ENCODE measurements around the gene C18orf54. TPM values are rescaled to one million over a fixed set of nuclear protein-coding genes. Genes with fewer than 3 reads are reported as not detected.
A peak's percentile ranks its signal among the peaks of the same experiment; 100 is the strongest.

C18orf54 gene
- total RNA-seq, 3 donors from 2014 or later (not counting 1 experiment from before 2014, with no cell fraction given): 1.8 to 3.2 (median 2.0) TPM

- Histone ChIP-seq H3K36me3 (ENCODE audit: control insufficient read depth, insufficient read depth, low read length) (no peaks in the 10 kb centered on the region), H3K4me1 (ENCODE audit: control insufficient read depth, insufficient read depth, low read length) (no peaks in the 10 kb centered on the region), H3K4me3 (ENCODE audit: low read length) (no peak overlapping the region), H3K27me3 (ENCODE audit: control insufficient read depth, insufficient read depth, low read length) (no peaks in the 10 kb centered on the region), H3K27ac (ENCODE audit: low read length) (no peak overlapping the region), H3K9me3 (ENCODE audit: control insufficient read depth, insufficient read depth, low read length) (no peaks in the 10 kb centered on the region)
- Mint-ChIP-seq H3K27me3 (ENCODE audit: low read depth in 2 of 2) (peaks cover 5 to 18% of the 10 kb centered on the region in 2 donors), H3K9me3 (no peaks in the 10 kb centered on the region), H3K27ac (no peak overlapping the region), H3K4me1 (no peaks in the 10 kb centered on the region), H3K4me3 (no peak overlapping the region), H3K36me3 (no peaks in the 10 kb centered on the region)
- ATAC-seq: peak in 1 of 3 donors; percentile 21
- DNase-seq: no peak
- intact Hi-C loops (cut with micrococcal nuclease): no loop called here
- no peak for TF ChIP-seq CTCF (IDR thresholded peaks at IDR 0.05)
Measured at GRCh38 chr18:54323561-54323960, 34.1 kb upstream of the C18orf54 start.

DNA sequence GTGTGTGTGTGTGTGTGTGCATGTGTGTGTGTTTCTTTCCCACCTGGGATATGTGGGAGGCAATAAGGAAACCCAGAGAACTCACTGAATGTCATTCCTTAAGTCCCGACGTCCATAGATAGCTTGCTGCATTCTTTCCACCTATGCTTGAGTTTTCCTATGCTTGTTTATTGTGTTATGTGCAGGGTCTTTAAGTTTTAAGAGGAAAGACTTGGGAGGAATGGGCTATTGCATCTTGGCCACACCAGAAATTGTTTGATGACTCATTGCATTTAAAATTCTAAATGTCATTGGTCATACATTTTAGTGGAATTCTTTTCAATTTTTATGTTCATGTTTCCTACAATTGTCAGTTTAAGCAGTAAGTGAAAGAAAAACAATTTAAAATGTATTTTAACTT lies 33.7 kb upstream of the C18orf54 start:
- intact Hi-C loops (cut with micrococcal nuclease): no loop called here
- H3K36me3 Mint-ChIP-seq: no peaks in the 10 kb centered on the region

GRCh38 chr18:54327818-54328217 lies 29.9 kb upstream of the C18orf54 start:
- Mint-ChIP-seq H3K36me3 (no peaks in the 10 kb centered on the region), H3K27ac (no peak overlapping the region), H3K4me3 (no peak overlapping the region), H3K9me3 (no peaks in the 10 kb centered on the region), H3K27me3 (ENCODE audit: low read depth in 2 of 2) (peaks cover 5 to 8% of the 10 kb centered on the region in 2 donors), H3K4me1 (no peaks in the 10 kb centered on the region)
- no peak for DNase-seq
- Histone ChIP-seq H3K9me3 (ENCODE audit: control insufficient read depth, insufficient read depth, low read length) (no peaks in the 10 kb centered on the region), H3K36me3 (ENCODE audit: control insufficient read depth, insufficient read depth, low read length) (no peaks in the 10 kb centered on the region), H3K27ac (ENCODE audit: low read length) (no peak overlapping the region), H3K27me3 (ENCODE audit: control insufficient read depth, insufficient read depth, low read length) (no peaks in the 10 kb centered on the region), H3K4me3 (ENCODE audit: low read length) (no peak overlapping the region), H3K4me1 (ENCODE audit: control insufficient read depth, insufficient read depth, low read length) (no peaks in the 10 kb centered on the region)
- intact Hi-C loops (cut with micrococcal nuclease): no loop called here
- no peak for ATAC-seq
- 89% methylated on average over 4 of the region's 4 CpGs for WGBS (ENCODE audit: insufficient coverage)
- no peak for TF ChIP-seq CTCF (IDR thresholded peaks at IDR 0.05)

More for the DNA sequence above, 33.7 kb upstream of the C18orf54 start:
- peaks cover 5 to 20% of the 10 kb centered on the region in 2 donors for H3K27me3 Mint-ChIP-seq (ENCODE audit: low read depth in 2 of 2)
- no peak for TF ChIP-seq CTCF (IDR thresholded peaks at IDR 0.05)
- Histone ChIP-seq H3K36me3 (ENCODE audit: control insufficient read depth, insufficient read depth, low read length) (no peaks in the 10 kb centered on the region), H3K27ac (ENCODE audit: low read length) (no peak overlapping the region), H3K4me3 (ENCODE audit: low read length) (no peak overlapping the region), H3K27me3 (ENCODE audit: control insufficient read depth, insufficient read depth, low read length) (no peaks in the 10 kb centered on the region), H3K9me3 (ENCODE audit: control insufficient read depth, insufficient read depth, low read length) (no peaks in the 10 kb centered on the region), H3K4me1 (ENCODE audit: control insufficient read depth, insufficient read depth, low read length) (no peaks in the 10 kb centered on the region)
- no peak for ATAC-seq
- WGBS (ENCODE audit: insufficient coverage): 95% methylated on average over 2 of the region's 2 CpGs
- no peaks in the 10 kb centered on the region for H3K4me1 Mint-ChIP-seq
- no peak overlapping the region for H3K4me3 Mint-ChIP-seq
- H3K27ac Mint-ChIP-seq: no peak overlapping the region
- no peaks in the 10 kb centered on the region for H3K9me3 Mint-ChIP-seq
- DNase-seq: no peak

DNA sequence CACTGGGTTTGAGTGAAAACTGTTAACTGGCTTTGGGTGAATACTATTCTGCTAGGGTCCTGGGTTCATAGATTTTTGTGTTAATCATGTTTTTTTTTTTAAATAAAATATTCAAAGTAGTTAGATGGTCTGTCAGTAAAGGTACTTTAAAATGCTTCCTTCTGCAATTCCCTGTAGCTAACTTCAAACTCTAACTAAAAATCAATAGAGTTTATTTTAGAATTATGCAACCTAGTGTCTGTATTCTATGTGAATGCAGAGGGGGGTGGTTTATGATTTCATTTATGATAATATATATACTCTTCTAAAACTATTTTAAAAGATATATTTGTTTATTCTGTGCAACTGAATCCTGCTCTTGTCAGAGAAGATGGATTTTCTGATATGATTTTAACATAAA lies 27.9 kb upstream of the C18orf54 start:
- DNase-seq (no peak), ATAC-seq (no peak)
- intact Hi-C loops (cut with micrococcal nuclease): no loop called here

More for the DNA sequence above, 27.9 kb upstream of the C18orf54 start:
- TF ChIP-seq CTCF (IDR thresholded peaks at IDR 0.05): no peak
- Mint-ChIP-seq H3K4me3 (no peak overlapping the region), H3K36me3 (no peaks in the 10 kb centered on the region), H3K4me1 (no peaks in the 10 kb centered on the region), H3K9me3 (no peaks in the 10 kb centered on the region), H3K27ac (no peak overlapping the region), H3K27me3 (ENCODE audit: low read depth in 2 of 2) (peaks cover 5 to 11% of the 10 kb centered on the region in 2 donors)
- Histone ChIP-seq H3K36me3 (ENCODE audit: control insufficient read depth, insufficient read depth, low read length) (no peaks in the 10 kb centered on the region), H3K4me1 (ENCODE audit: control insufficient read depth, insufficient read depth, low read length) (no peaks in the 10 kb centered on the region), H3K27me3 (ENCODE audit: control insufficient read depth, insufficient read depth, low read length) (no peaks in the 10 kb centered on the region), H3K27ac (ENCODE audit: low read length) (no peak overlapping the region), H3K4me3 (ENCODE audit: low read length) (no peak overlapping the region), H3K9me3 (ENCODE audit: control insufficient read depth, insufficient read depth, low read length) (no peaks in the 10 kb centered on the region)

All from natural killer cell (primary cell).